ENCODE data around the gene CSGALNACT2. TPM values are rescaled to one million over a fixed set of nuclear protein-coding genes. Genes with fewer than 3 reads are reported as not detected.

The CSGALNACT2 gene
- total RNA-seq, 1 experiment from 2014 or later = 22.3 TPM

GRCh38 chr10:43196131-43196980 lies 58.1 kb downstream of the CSGALNACT2 start:
- POLR2A ChIA-PET = no interaction called here
- Histone ChIP-seq H3K4me3 (ENCODE audit: low read depth in 2 of 2, low read length in 2 of 2) (no peak overlapping the region), H3K9me3 (ENCODE audit: control insufficient read depth, insufficient read depth, low read depth, low read length) (no peaks in the 10 kb centered on the region), H3K27ac (ENCODE audit: low read length) (no peak overlapping the region), H3K4me1 (ENCODE audit: control insufficient read depth, insufficient read depth, low read length) (no peaks in the 10 kb centered on the region), H3K36me3 (ENCODE audit: control insufficient read depth, insufficient read depth, low read length) (no peaks in the 10 kb centered on the region), H3K27me3 (ENCODE audit: control insufficient read depth, insufficient read depth, low read length) (no peaks in the 10 kb centered on the region)
- BruUV-seq (replicated peaks) = no TSS peak
- in situ Hi-C loops (cut with HindIII; ENCODE audit: low pct_unique_long_range_greater_than_20kb, low sequenced_read_pairs) = no loop called here
- CTCF ChIA-PET = no interaction called here
- no peak for ATAC-seq
- intact Hi-C loops (cut with micrococcal nuclease; ENCODE audit: unreplicated experiment) = no loop called here
- no peak for TF ChIP-seq POLR2AphosphoS5 (IDR thresholded peaks at IDR 0.05; ENCODE audit: low read depth, low read length)
- TF ChIP-seq SIN3A (IDR thresholded peaks at IDR 0.05; ENCODE audit: borderline replicate concordance, insufficient read depth, low read depth, low read length) = no peak
- TF ChIP-seq TCF7L2 (IDR thresholded peaks at IDR 0.05; ENCODE audit: low read depth, low read length) = no peak
- no peak for TF ChIP-seq REST (IDR thresholded peaks at IDR 0.05; ENCODE audit: insufficient read depth in 1 of 2, low read depth in 2 of 2, low read length in 1 of 2)
- TF ChIP-seq CTCF (IDR thresholded peaks at IDR 0.05) = no peak
- no peak for DNase-seq (ENCODE audit: low read depth, low spot score)

- CTCF ChIA-PET = interaction anchor here (0.6 kb wide), 1 partner anchor 26 kb away, joined by 4 read pairs; no protein-coding TSS in a partner anchor
- no peak overlapping the region for H3K4me3 ChIP-seq (ENCODE audit: low read depth in 2 of 2, low read length in 2 of 2)
- H3K4me1 ChIP-seq (ENCODE audit: control insufficient read depth, insufficient read depth, low read length) = no peaks in the 10 kb centered on the region
- no peaks in the 10 kb centered on the region for H3K27me3 ChIP-seq (ENCODE audit: control insufficient read depth, insufficient read depth, low read length)
- intact Hi-C loops (cut with micrococcal nuclease; ENCODE audit: unreplicated experiment) = no loop called here
- POLR2A ChIA-PET = no interaction called here
- H3K9me3 ChIP-seq (ENCODE audit: control insufficient read depth, insufficient read depth, low read depth, low read length) = no peaks in the 10 kb centered on the region
- no peaks in the 10 kb centered on the region for H3K36me3 ChIP-seq (ENCODE audit: control insufficient read depth, insufficient read depth, low read length)
- H3K27ac ChIP-seq (ENCODE audit: low read length) = no peak overlapping the region
- TF ChIP-seq POLR2AphosphoS5 (IDR thresholded peaks at IDR 0.05; ENCODE audit: low read depth, low read length) (no peak), SIN3A (IDR thresholded peaks at IDR 0.05; ENCODE audit: borderline replicate concordance, insufficient read depth, low read depth, low read length) (no peak), REST (IDR thresholded peaks at IDR 0.05; ENCODE audit: insufficient read depth in 1 of 2, low read depth in 2 of 2, low read length in 1 of 2) (no peak), TCF7L2 (IDR thresholded peaks at IDR 0.05; ENCODE audit: low read depth, low read length) (no peak), CTCF (IDR thresholded peaks at IDR 0.05) (no peak)
- in situ Hi-C loops (cut with HindIII; ENCODE audit: low pct_unique_long_range_greater_than_20kb, low sequenced_read_pairs) = no loop called here
- BruUV-seq (replicated peaks) = no TSS peak
- ATAC-seq (no peak), DNase-seq (ENCODE audit: low read depth, low spot score) (no peak)
These were observed 59.0 kb downstream of the CSGALNACT2 start for GRCh38 chr10:43196981-43197833.

Measured in Panc1 (cell line).